IMR-90 (cell line): Measurements from ENCODE around the gene KIF13A. TPM values are rescaled to one million over a fixed set of nuclear protein-coding genes. Genes with fewer than 3 reads are reported as not detected.

Experiments used
- ATAC-seq: fragments of 200-7000 bp; cut with Tn5 transposase; 2 replicates; pipeline ENCODE4 v1.9.1; 2020; ENCODE audit warnings: low read depth, mild to moderate bottlenecking, moderate library complexity
- BruUV-seq: library from RNA; stranded (reverse); fragments of 400-500 nt; replicated peaks from 2 replicates; lab custom pipeline; 2021; lab: Mats Ljungman, UMichigan
- CTCF ChIA-PET: fragments of 300-600 bp; formaldehyde crosslinking; extraction: SDS; loops from one replicate; lab custom pipeline; 2021; ENCODE audit warnings: antibody characterized with exemption; lab: Yijun Ruan, JAX
- POLR2A ChIA-PET: fragments of 300-600 bp; sonication (Branson Sonifier 250); formaldehyde crosslinking; loops from one replicate; lab custom pipeline; 2022; ENCODE audit warnings: antibody characterized with exemption; ENCODE audit not compliant: unreplicated experiment; lab: Charles Lee
- DNase-seq: peaks from one replicate; pipeline ENCODE4 v3.0.0; 2013
- H2AFZ ChIP-seq: replicated peaks from 2 replicates; pipeline ENCODE3; 2013; ENCODE audit warnings: low read length, mild to moderate bottlenecking; ENCODE audit not compliant: poor library complexity
- H2AK5ac ChIP-seq: 2 replicates; pipeline ENCODE4 v1.6.1; 2013; ENCODE audit warnings: low read depth, low read length, inconsistent platforms
- H2AK9ac ChIP-seq: replicated peaks from 2 replicates; pipeline ENCODE3; 2013; ENCODE audit warnings: mild to moderate bottlenecking, low read depth, low read length, moderate library complexity; ENCODE audit not compliant: poor library complexity
- H2BK120ac ChIP-seq: 2 replicates; pipeline ENCODE4 v1.6.1; 2013; ENCODE audit warnings: low read depth, low read length, inconsistent platforms
- H2BK15ac ChIP-seq: 3 replicates; pipeline ENCODE4 v1.6.1; 2013; ENCODE audit warnings: low read depth, low read length, inconsistent platforms
- H2BK20ac ChIP-seq: 2 replicates; pipeline ENCODE4 v1.6.1; 2013; ENCODE audit warnings: low read depth, mild to moderate bottlenecking, inconsistent platforms, low read length, moderate library complexity
- H2BK5ac ChIP-seq: 2 replicates; pipeline ENCODE4 v1.6.1; 2013; ENCODE audit warnings: mild to moderate bottlenecking, low read depth, low read length, inconsistent platforms; ENCODE audit not compliant: poor library complexity, severe bottlenecking
- H3K14ac ChIP-seq: replicated peaks from 2 replicates; pipeline ENCODE4 v1.6.1; 2013; ENCODE audit warnings: low read depth, low read length, inconsistent platforms
- H3K18ac ChIP-seq: 2 replicates; pipeline ENCODE4 v1.6.1; 2013; ENCODE audit warnings: low read depth, low read length, control low read depth
- H3K23ac ChIP-seq: 2 replicates; pipeline ENCODE4 v1.6.1; 2013; ENCODE audit warnings: low read depth, low read length, inconsistent platforms
- H3K27ac ChIP-seq: 2 replicates; pipeline ENCODE4 v1.5.1; 2013; ENCODE audit warnings: mild to moderate bottlenecking, control low read depth, low read length; ENCODE audit not compliant: insufficient read depth
- H3K27me3 ChIP-seq: 2 replicates; pipeline ENCODE4 v1.6.1; 2013; ENCODE audit warnings: low read length; ENCODE audit not compliant: control insufficient read depth, insufficient read depth
- H3K36me3 ChIP-seq: 2 replicates; pipeline ENCODE4 v1.6.1; 2013; ENCODE audit warnings: low read length, mixed read lengths; ENCODE audit not compliant: control insufficient read depth, insufficient read depth
- H3K4ac ChIP-seq: 2 replicates; pipeline ENCODE4 v1.6.1; 2013; ENCODE audit warnings: low read depth, low read length, inconsistent platforms
- H3K4me1 ChIP-seq: 2 replicates; pipeline ENCODE4 v1.6.1; 2013; ENCODE audit warnings: low read length, mixed read lengths; ENCODE audit not compliant: control insufficient read depth, insufficient read depth
- H3K4me2 ChIP-seq: 2 replicates; pipeline ENCODE4 v1.6.1; 2013; ENCODE audit warnings: low read depth, mild to moderate bottlenecking, control low read depth, low read length, moderate library complexity
- H3K4me3 ChIP-seq: 2 replicates; pipeline ENCODE4 v1.5.1; 2013; ENCODE audit warnings: low read depth, mild to moderate bottlenecking, control low read depth, low read length, moderate library complexity; ENCODE audit not compliant: insufficient read depth
- H3K56ac ChIP-seq: 2 replicates; pipeline ENCODE4 v1.6.1; 2013; ENCODE audit warnings: low read length, inconsistent platforms; ENCODE audit not compliant: insufficient read depth; ENCODE audit errors: extremely low read depth
- H3K79me1 ChIP-seq, 2 experiments: 2 replicates each; pipeline ENCODE4 v1.6.1; 2013; ENCODE audit warnings: low read length in 2 of 2, inconsistent platforms in 1 of 2, low read depth in 1 of 2
- H3K9ac ChIP-seq: 2 replicates; pipeline ENCODE4 v1.6.1; 2013; ENCODE audit warnings: low read depth, low read length, control low read depth
- H3K9me1 ChIP-seq: 2 replicates; pipeline ENCODE4 v1.6.1; 2013; ENCODE audit warnings: low read length, inconsistent platforms; ENCODE audit not compliant: insufficient read depth
- H3K9me3 ChIP-seq: 2 replicates; pipeline ENCODE4 v1.6.1; 2013; ENCODE audit warnings: low read length; ENCODE audit not compliant: control insufficient read depth, insufficient read depth
- H4K20me1 ChIP-seq: 2 replicates; pipeline ENCODE4 v1.6.1; 2013; ENCODE audit warnings: low read length, inconsistent platforms; ENCODE audit not compliant: insufficient read depth
- H4K5ac ChIP-seq: 2 replicates; pipeline ENCODE4 v1.6.1; 2013; ENCODE audit warnings: mild to moderate bottlenecking, low read depth, low read length, control low read depth
- H4K8ac ChIP-seq, 2 experiments: 2 replicates each; pipeline ENCODE4 v1.6.1; 2013; ENCODE audit warnings: low read depth in 2 of 2, low read length in 2 of 2, control low read depth in 1 of 2, inconsistent platforms in 1 of 2
- H4K91ac ChIP-seq: 2 replicates; pipeline ENCODE4 v1.6.1; 2013; ENCODE audit warnings: low read depth, low read length, inconsistent platforms; ENCODE audit not compliant: insufficient read depth
- BHLHE40 ChIP-seq: fragments of 150-350 bp; IDR thresholded peaks from 2 replicates; pipeline ENCODE4 v1.6.1; 2016; ENCODE audit warnings: mild to moderate bottlenecking, low read depth, low read length
- CEBPB ChIP-seq: IDR thresholded peaks from 2 replicates; pipeline ENCODE4 v1.6.1; 2012; ENCODE audit warnings: low read depth, low read length, improper control_type of control experiment
- CHD1 ChIP-seq: IDR thresholded peaks from 2 replicates; pipeline ENCODE4 v1.6.1; 2012; ENCODE audit warnings: low read depth, low read length, improper control_type of control experiment
- CTCF ChIP-seq: conservative IDR thresholded peaks from 2 replicates; pipeline ENCODE4 v1.5.1; 2012; ENCODE audit warnings: mild to moderate bottlenecking, low read depth, low read length, improper control_type of control experiment
- ELK1 ChIP-seq: fragments of 150-350 bp; IDR thresholded peaks from 2 replicates; pipeline ENCODE4 v1.6.1; 2016; ENCODE audit warnings: low read depth, mild to moderate bottlenecking, low read length, moderate library complexity, borderline replicate concordance
- FOS ChIP-seq: fragments of 150-350 bp; IDR thresholded peaks from 2 replicates; pipeline ENCODE4 v1.6.1; 2016; ENCODE audit warnings: low read depth, low read length
- MAFK ChIP-seq: IDR thresholded peaks from 2 replicates; pipeline ENCODE4 v1.6.1; 2012; ENCODE audit warnings: low read depth, low read length, improper control_type of control experiment
- MXI1 ChIP-seq: IDR thresholded peaks from 2 replicates; pipeline ENCODE4 v1.6.1; 2012; ENCODE audit warnings: low read depth, mild to moderate bottlenecking, low read length, moderate library complexity, borderline replicate concordance
- NFE2L2 ChIP-seq: fragments of 150-350 bp; IDR thresholded peaks from 2 replicates; pipeline ENCODE4 v1.6.1; 2016; ENCODE audit warnings: low read depth, mild to moderate bottlenecking, low read length
- POLR2A ChIP-seq: IDR thresholded peaks from 2 replicates; pipeline ENCODE4 v1.6.1; 2012; ENCODE audit warnings: mild to moderate bottlenecking, low read depth, low read length
- RAD21 ChIP-seq: IDR thresholded peaks from 2 replicates; pipeline ENCODE4 v1.6.1; 2012; ENCODE audit warnings: low read length, improper control_type of control experiment
- RCOR1 ChIP-seq: IDR thresholded peaks from 2 replicates; pipeline ENCODE4 v1.6.1; 2012; ENCODE audit warnings: mild to moderate bottlenecking, low read length, improper control_type of control experiment; ENCODE audit not compliant: insufficient replicate concordance
- RFX5 ChIP-seq: IDR thresholded peaks from 2 replicates; pipeline ENCODE4 v1.8.0; 2012; ENCODE audit warnings: low read depth, mild to moderate bottlenecking, low read length, moderate library complexity
- SMC3 ChIP-seq: fragments of 150-350 bp; IDR thresholded peaks from 2 replicates; pipeline ENCODE4 v1.6.1; 2016; ENCODE audit warnings: low read depth, mild to moderate bottlenecking, antibody characterized with exemption, low read length, moderate library complexity
- USF2 ChIP-seq: fragments of 150-350 bp; IDR thresholded peaks from 2 replicates; pipeline ENCODE4 v1.6.1; 2017; ENCODE audit warnings: mild to moderate bottlenecking, antibody characterized with exemption, low read length, low read depth
- WGBS, 2 experiments: methylation state at CpG; one replicate each; pipeline versions ENCODE4 v1.1.5 to v1.1.7; 2013; ENCODE audit warnings: missing lambda C conversion rate in 2 of 2; ENCODE audit not compliant: insufficient read length in 1 of 2; ENCODE audit errors: extremely low coverage in 2 of 2; 5-methylcytosine and 5-hydroxymethylcytosine counted together
- dilution Hi-C: fragments of 300-500 bp; cut with HindIII; formaldehyde crosslinking; loops from one replicate; pipeline ENCODE4 v1.14.3; 2018; ENCODE audit warnings: low sequenced_read_pairs; ENCODE audit not compliant: unreplicated experiment
- in situ Hi-C: fragments of 300-500 bp; cut with MboI; formaldehyde crosslinking; loops from 3 replicates; pipeline ENCODE4 v1.14.3; 2019; ENCODE audit warnings: low sequenced_read_pairs, inconsistent platforms, mixed read lengths
- intact Hi-C: fragments of 100-400 bp; cut with micrococcal nuclease; formaldehyde crosslinking; loops from 2 replicates; pipeline ENCODE4 v1.10.0; 2022
- polyA plus RNA-seq, 3 experiments: library from polyadenylated mRNA; depleted of rRNA; stranded (reverse); fragments of >200 nt; gene quantifications; 2 replicates each; pipeline ENCODE4 v1.2.3, GENCODE V29; 2012; ENCODE audit warnings: low replicate concordance in 1 of 3
- total RNA-seq: library from RNA; depleted of rRNA; stranded (reverse); fragments of >200 nt; gene quantifications from 2 replicates; pipeline ENCODE4 v1.2.3, GENCODE V29; 2012

Gene KIF13A
- total and polyA plus RNA-seq, 2 of the 4 experiments (the other 2 are of a cell fraction): 23.3 to 51.8 TPM

- H4K91ac ChIP-seq: no peak overlapping the region
- dilution Hi-C loops: no loop called here
- ATAC-seq (no peak), DNase-seq (no peak)
- H4K20me1 ChIP-seq: no peaks in the 10 kb centered on the region
- peak overlapping the region; percentile 17; the same call in 1 of the 2 replicates for H2AK5ac ChIP-seq
- no CpG with 5 or more reads among the region's 4 CpGs for WGBS, 2 experiments
- no peak overlapping the region for H3K23ac ChIP-seq
- no peak overlapping the region for H2BK5ac ChIP-seq
- H3K4me1 ChIP-seq: peaks cover 7% of the 10 kb centered on the region
- no peak overlapping the region for H3K4me2 ChIP-seq
- no peak overlapping the region for H2BK120ac ChIP-seq
- H3K27me3 ChIP-seq: no peaks in the 10 kb centered on the region
- no peak for TF ChIP-seq CHD1
- TF ChIP-seq MXI1: no peak
- no peak for TF ChIP-seq SMC3
- TF ChIP-seq FOS: no peak
- no peak for TF ChIP-seq USF2
- no peak for TF ChIP-seq ELK1
- TF ChIP-seq BHLHE40: no peak
- no peak for TF ChIP-seq POLR2A
- TF ChIP-seq NFE2L2: no peak
- no peak for TF ChIP-seq RAD21
- no peak for TF ChIP-seq CEBPB
- TF ChIP-seq RCOR1: no peak
- TF ChIP-seq RFX5: no peak
- TF ChIP-seq CTCF: no peak
- TF ChIP-seq MAFK: no peak
- H4K5ac ChIP-seq: no peak overlapping the region
- H3K9me3 ChIP-seq: no peaks in the 10 kb centered on the region
- H4K8ac ChIP-seq: no peak overlapping the region
- ChIA-PET CTCF (interaction anchor here (1.1 kb wide), 2 partner anchors 18 to 20 kb away, joined by 3 to 4 read pairs; no protein-coding TSS in a partner anchor), POLR2A (no interaction called here)
- no TSS peak for BruUV-seq
- H3K9ac ChIP-seq: no peak overlapping the region
- H3K14ac ChIP-seq: no peak overlapping the region
- no peak overlapping the region for H3K4me3 ChIP-seq
- H3K36me3 ChIP-seq: no peaks in the 10 kb centered on the region
- H3K27ac ChIP-seq: no peak overlapping the region
- H2BK15ac ChIP-seq: no peak overlapping the region
- no peaks in the 10 kb centered on the region; a peak in 1 of 4 replicates for H3K79me1 ChIP-seq
- in situ Hi-C loops: no loop called here
- no peak overlapping the region for H2AK9ac ChIP-seq
- H3K18ac ChIP-seq: no peak overlapping the region
- no peak overlapping the region for H3K56ac ChIP-seq
- peaks cover 4% of the 10 kb centered on the region; the same call in 1 of the 2 replicates for H3K9me1 ChIP-seq
- intact Hi-C loops: no loop called here
- no peak overlapping the region for H2AFZ ChIP-seq
- H3K4ac ChIP-seq: no peak overlapping the region
- H2BK20ac ChIP-seq: no peak overlapping the region
Observed at GRCh38 chr6:18023891-18024290, 36.5 kb upstream of the KIF13A start.
